Measurements from ENCODE around the gene EXD2.
"Not testable (repeated sequence)": the region's sequence is repeated elsewhere in the genome, so short reads cannot be mapped to it uniquely, and the experiment has no call there.

Gene EXD2

GRCh38 chr14:69275331-69275730 lies 84.0 kb downstream of the EXD2 start:
- H3K79me2 ChIP-seq (ENCODE audit: insufficient read depth, low read depth) = no peaks in the 10 kb centered on the region
- no peak overlapping the region for H2AFZ ChIP-seq (ENCODE audit: low read depth)
- H3K4me1 ChIP-seq (ENCODE audit: low read depth, poor library complexity, severe bottlenecking) = no peaks in the 10 kb centered on the region
- TF ChIP-seq, protein P1, sequence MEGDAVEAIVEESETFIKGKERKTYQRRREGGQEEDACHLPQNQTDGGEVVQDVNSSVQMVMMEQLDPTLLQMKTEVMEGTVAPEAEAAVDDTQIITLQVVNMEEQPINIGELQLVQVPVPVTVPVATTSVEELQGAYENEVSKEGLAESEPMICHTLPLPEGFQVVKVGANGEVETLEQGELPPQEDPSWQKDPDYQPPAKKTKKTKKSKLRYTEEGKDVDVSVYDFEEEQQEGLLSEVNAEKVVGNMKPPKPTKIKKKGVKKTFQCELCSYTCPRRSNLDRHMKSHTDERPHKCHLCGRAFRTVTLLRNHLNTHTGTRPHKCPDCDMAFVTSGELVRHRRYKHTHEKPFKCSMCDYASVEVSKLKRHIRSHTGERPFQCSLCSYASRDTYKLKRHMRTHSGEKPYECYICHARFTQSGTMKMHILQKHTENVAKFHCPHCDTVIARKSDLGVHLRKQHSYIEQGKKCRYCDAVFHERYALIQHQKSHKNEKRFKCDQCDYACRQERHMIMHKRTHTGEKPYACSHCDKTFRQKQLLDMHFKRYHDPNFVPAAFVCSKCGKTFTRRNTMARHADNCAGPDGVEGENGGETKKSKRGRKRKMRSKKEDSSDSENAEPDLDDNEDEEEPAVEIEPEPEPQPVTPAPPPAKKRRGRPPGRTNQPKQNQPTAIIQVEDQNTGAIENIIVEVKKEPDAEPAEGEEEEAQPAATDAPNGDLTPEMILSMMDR (conservative IDR thresholded peaks at IDR 0.05; ENCODE audit: low read depth, low read length) = no peak
- H3K4me3 ChIP-seq (IDR thresholded peaks at IDR 0.05; ENCODE audit: insufficient read depth, low read depth, low read length) = no peak overlapping the region
- H4K20me1 ChIP-seq (ENCODE audit: insufficient read depth) = no peaks in the 10 kb centered on the region
- H3K27ac ChIP-seq = no peak overlapping the region
- H3K27me3 ChIP-seq (ENCODE audit: insufficient read depth, low read depth) = no peaks in the 10 kb centered on the region
- H3K4me2 ChIP-seq = no peak overlapping the region
- no peak overlapping the region for H3K9ac ChIP-seq
- no peaks in the 10 kb centered on the region for H3K36me3 ChIP-seq (ENCODE audit: insufficient read depth)

DNA sequence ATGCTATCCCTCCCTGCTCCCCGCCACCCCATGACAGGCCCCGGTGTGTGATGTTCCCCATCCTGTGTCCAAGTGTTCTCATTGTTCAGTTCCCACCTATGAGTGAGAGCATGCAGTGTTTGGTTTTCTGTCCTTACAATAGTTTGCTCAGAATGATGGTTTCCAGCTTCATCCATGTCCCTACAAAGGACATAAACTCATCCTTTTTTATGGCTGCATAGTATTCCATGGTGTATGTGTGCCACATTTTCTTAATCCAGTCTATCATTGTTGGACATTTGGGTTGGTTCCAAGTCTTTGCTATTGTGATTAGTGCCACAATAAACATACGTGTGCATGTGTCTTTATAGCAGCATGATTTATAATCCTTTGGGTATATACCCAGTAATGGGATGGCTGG lies 86.1 kb downstream of the EXD2 start:
- H3K79me2 ChIP-seq (ENCODE audit: insufficient read depth, low read depth); H3K36me3 ChIP-seq (ENCODE audit: insufficient read depth); H4K20me1 ChIP-seq (ENCODE audit: insufficient read depth); H3K4me1 ChIP-seq (ENCODE audit: low read depth, poor library complexity, severe bottlenecking); H2AFZ ChIP-seq (ENCODE audit: low read depth); H3K9ac ChIP-seq; H3K4me2 ChIP-seq; H3K27me3 ChIP-seq (ENCODE audit: insufficient read depth, low read depth); H3K27ac ChIP-seq; H3K4me3 ChIP-seq (IDR thresholded peaks at IDR 0.05; ENCODE audit: insufficient read depth, low read depth, low read length): not testable (repeated sequence)

- H3K4me1 ChIP-seq (ENCODE audit: low read depth, poor library complexity, severe bottlenecking) = no peaks in the 10 kb centered on the region
- no peaks in the 10 kb centered on the region for H3K36me3 ChIP-seq (ENCODE audit: insufficient read depth)
- no peak overlapping the region for H3K9ac ChIP-seq
- no peak overlapping the region for H3K4me3 ChIP-seq (IDR thresholded peaks at IDR 0.05; ENCODE audit: insufficient read depth, low read depth, low read length)
- H3K4me2 ChIP-seq = no peak overlapping the region
- no peaks in the 10 kb centered on the region for H3K27me3 ChIP-seq (ENCODE audit: insufficient read depth, low read depth)
- TF ChIP-seq, protein P1 (conservative IDR thresholded peaks at IDR 0.05; ENCODE audit: low read depth, low read length) = no peak
- no peaks in the 10 kb centered on the region for H3K79me2 ChIP-seq (ENCODE audit: insufficient read depth, low read depth)
- no peak overlapping the region for H3K27ac ChIP-seq
- no peak overlapping the region for H2AFZ ChIP-seq (ENCODE audit: low read depth)
- no peaks in the 10 kb centered on the region for H4K20me1 ChIP-seq (ENCODE audit: insufficient read depth)
These were observed 89.5 kb downstream of the EXD2 start for GRCh38 chr14:69280746-69281291.

DNA sequence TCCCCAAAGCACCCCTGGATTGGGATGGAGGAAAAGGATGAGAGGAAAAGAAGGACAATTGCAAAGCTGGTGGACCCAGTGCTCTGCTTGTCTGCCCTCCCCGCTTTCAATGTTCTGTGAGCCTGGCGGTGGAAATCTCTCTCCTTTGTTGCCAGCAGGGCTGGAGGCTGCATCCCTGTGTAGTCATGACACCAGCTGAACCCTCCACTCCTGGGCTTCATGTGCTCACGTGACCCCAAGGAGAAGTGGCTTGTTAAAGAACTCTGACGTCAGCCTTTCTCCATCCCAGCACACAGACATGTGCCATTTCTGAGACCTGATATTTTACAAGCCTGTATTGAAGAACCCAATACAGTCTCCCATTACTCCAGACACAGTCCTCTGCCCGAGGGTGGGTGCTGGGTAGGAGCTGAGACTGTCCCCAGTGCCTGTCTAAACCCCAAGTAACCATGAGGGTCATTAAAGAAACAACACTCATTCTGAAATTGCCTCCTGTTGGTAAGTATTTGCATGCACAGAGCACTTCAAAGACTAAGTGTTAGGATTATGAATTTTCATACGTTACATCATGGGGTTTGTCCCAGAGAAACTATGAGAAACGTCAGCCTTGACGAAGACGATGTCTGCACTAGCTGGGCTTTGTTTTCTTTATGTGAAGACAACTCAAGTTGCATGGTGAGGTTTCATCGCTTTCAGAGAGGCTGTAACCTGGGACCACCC lies 90.3 kb downstream of the EXD2 start:
- Histone ChIP-seq H3K9ac (no peak overlapping the region), H3K36me3 (ENCODE audit: insufficient read depth) (no peaks in the 10 kb centered on the region), H3K79me2 (ENCODE audit: insufficient read depth, low read depth) (no peaks in the 10 kb centered on the region), H3K4me3 (IDR thresholded peaks at IDR 0.05; ENCODE audit: insufficient read depth, low read depth, low read length) (no peak overlapping the region), H3K4me1 (ENCODE audit: low read depth, poor library complexity, severe bottlenecking) (no peaks in the 10 kb centered on the region), H3K27ac (no peak overlapping the region), H2AFZ (ENCODE audit: low read depth) (no peak overlapping the region), H3K27me3 (ENCODE audit: insufficient read depth, low read depth) (no peaks in the 10 kb centered on the region), H3K4me2 (no peak overlapping the region), H4K20me1 (ENCODE audit: insufficient read depth) (no peaks in the 10 kb centered on the region)
- TF ChIP-seq, protein P1 (conservative IDR thresholded peaks at IDR 0.05; ENCODE audit: low read depth, low read length) = no peak

DNA sequence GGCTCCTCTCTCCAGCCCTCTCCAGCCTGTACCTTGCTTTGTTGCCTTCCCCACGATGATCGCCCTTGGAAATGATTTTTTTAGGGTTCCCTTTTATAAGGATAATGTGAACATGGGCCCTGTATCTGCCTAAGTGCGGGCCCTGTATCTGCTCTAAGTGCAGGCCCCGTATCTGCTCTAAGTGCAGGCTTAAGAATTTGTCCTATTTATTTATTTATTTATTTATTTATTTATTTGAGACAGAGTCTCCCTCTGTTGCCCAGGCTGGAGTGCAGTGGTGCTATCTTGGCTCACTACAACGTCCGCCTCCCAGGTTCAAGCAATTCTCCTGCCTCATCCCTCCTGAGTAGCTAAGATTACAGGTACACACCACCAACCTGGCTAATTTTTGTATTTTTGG lies 91.2 kb downstream of the EXD2 start:
- Histone ChIP-seq H3K27ac (no peak overlapping the region), H3K4me1 (ENCODE audit: low read depth, poor library complexity, severe bottlenecking) (no peaks in the 10 kb centered on the region), H3K36me3 (ENCODE audit: insufficient read depth) (no peaks in the 10 kb centered on the region), H3K27me3 (ENCODE audit: insufficient read depth, low read depth) (no peaks in the 10 kb centered on the region), H3K79me2 (ENCODE audit: insufficient read depth, low read depth) (no peaks in the 10 kb centered on the region), H3K4me3 (IDR thresholded peaks at IDR 0.05; ENCODE audit: insufficient read depth, low read depth, low read length) (no peak overlapping the region), H4K20me1 (ENCODE audit: insufficient read depth) (no peaks in the 10 kb centered on the region), H3K9ac (no peak overlapping the region), H3K4me2 (no peak overlapping the region), H2AFZ (ENCODE audit: low read depth) (no peak overlapping the region)
- TF ChIP-seq, protein P1 (conservative IDR thresholded peaks at IDR 0.05; ENCODE audit: low read depth, low read length) = no peak

Measured in KMS-11 (cell line).